HG03139 (cell line): ENCODE results near the gene COL17A1.

Experiments used
- ATAC-seq: cut with Tn5 transposase; IDR thresholded peaks from one replicate; pipeline ENCODE4 v1.9.1; 2021; ENCODE audit not compliant: unreplicated experiment

Gene COL17A1

DNA sequence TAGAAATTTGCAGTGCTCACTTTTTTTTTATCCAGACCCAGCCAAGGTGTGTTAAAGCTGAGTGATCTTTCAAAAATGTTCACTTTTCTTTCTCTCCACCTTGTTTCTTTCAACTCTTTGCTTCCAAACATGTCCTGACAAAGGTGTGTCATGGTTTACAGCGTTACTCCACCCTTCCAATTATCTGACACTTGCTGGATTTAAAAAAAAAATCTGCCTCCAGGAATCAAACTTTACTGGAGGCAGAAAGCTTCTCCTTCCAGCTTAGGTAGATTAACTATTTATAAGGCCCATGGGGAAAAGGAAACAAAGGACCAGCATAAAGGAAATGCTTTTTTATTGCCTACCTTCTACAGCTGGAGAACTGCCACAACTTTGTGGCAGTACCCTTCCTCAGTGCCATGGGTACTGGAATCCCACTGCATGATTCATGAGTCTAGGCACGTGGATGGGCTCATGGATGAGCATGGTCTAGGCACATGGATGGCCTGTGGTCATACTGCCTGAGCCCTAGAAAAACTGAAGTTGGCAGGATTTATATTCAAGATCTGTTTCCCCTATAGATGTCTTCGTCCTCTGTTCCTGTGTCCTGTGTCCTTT is at the start of gene COL17A1:
Gene COL17A1 (minus strand): TSS at position 80 of the 600 bp plus-strand sequence. CDS start 5,207 bp downstream, outside the sequence.
- ATAC-seq: no peak

- no peak for ATAC-seq
These were observed 44.4 kb upstream of the COL17A1 start for GRCh38 chr10:104130041-104130440.

GRCh38 chr10:104128214-104128613 is 42.5 kb upstream of the COL17A1 start:
- ATAC-seq: no peak

- ATAC-seq: no peak
These were observed 41.7 kb upstream of the COL17A1 start for GRCh38 chr10:104127411-104127810.

DNA sequence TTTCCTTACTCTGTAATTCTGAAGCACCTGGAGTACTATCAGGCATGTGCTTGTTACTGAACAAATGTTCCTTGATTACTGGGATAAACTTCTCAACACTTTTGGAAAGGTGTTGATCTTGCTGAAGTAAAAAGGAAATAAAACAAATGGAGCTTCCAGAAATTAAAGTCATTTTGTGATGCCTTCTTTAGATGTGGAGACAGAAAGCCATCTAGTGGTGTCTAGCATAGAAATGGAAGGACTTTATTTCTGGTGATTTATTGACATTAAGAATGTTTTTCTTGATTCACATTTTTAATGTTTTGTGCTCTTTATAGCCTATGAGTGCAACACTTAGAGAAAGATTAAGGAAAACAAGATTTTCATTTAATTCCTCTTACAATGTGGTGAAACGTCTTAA is 37.7 kb upstream of the COL17A1 start:
- ATAC-seq: no peak

DNA sequence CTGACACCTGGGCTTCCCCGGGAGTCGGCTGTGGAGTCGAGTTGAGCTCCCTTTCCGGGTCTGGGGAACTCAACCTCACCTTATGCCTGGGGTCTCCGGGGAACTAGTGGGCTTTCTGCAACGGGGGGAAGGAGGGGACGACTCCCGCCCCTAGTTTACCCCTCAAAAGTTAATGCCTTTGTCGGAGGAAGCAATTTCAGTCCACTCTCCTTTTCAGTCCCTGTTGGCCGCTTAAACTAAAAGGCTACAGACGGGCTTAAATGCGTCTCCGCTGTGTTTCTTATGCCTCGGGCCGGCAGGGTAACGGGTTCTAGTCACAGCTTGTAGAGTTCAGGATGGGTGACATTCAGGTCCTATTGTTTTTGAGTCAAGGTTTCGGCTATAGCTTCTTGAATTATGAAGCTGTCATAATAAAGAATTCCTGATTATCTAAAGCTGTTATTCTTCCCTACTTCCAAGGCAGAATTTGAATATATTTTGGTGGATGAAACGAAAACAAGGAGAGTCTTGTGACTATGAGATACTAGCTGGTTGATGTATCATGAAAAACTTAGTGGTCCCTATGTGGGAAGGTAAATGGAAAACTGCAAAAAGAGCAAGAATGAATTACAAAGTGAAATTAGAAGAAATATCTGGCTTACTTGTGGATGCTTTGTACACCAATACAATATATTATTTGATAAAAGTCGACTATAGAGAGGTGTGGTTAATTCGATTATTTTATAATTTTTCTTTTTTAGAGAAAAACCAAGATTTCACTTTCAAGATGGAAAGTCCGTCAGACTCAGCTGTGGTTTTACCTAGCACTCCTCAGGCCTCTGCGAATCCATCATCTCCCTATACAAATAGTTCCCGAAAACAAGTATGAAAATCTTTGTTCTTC is 36.8 kb upstream of the COL17A1 start:
- no peak for ATAC-seq

GRCh38 chr10:104121485-104122224 is 36.0 kb upstream of the COL17A1 start, which contains the start of gene SFR1:
Gene SFR1, plus strand, starts transcription at chr10:104122171. Its CDS starts 13 bp downstream, at chr10:104122184.
- ATAC-seq: peak; percentile 92

GRCh38 chr10:104120903-104121484 is 35.3 kb upstream of the COL17A1 start:
- peak; percentile 17 for ATAC-seq

DNA sequence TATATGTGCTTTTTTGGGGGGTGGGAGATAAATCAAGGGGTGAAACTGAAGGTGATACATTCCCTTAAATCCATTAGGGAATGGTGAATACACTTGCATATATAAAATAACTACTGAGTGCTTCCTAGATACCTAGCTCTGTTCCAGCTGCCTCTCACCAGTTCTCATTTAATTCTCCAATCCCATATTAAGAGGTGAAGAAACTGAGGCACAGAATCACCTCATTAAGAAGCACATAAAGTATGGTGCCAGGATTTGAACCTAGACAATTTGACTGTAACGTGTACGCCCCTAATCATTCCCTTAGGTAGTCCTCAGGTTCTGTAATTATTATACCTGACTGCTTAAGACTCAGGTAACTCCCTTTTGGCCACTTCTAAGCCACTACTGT is 34.8 kb upstream of the COL17A1 start:
- ATAC-seq: no peak

DNA sequence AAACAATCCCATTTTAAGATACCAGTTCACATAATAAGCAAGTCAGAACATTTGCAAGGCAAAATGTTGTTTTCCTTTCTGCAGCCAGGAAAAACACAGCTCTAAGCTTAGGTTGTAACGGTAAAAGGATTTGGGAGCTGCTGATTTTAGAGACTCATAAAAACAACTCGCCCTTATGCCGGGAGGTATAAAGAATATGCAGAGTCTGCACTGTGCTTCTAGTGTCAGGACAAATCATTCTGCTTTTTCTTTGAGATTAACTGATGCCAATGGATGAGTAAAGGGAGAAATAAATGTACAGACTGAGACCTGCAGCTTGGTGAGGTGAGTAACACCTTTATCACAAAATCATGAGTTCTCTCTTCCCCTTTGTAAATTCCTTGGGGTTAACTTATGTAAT is 34.3 kb upstream of the COL17A1 start:
- ATAC-seq: no peak

DNA sequence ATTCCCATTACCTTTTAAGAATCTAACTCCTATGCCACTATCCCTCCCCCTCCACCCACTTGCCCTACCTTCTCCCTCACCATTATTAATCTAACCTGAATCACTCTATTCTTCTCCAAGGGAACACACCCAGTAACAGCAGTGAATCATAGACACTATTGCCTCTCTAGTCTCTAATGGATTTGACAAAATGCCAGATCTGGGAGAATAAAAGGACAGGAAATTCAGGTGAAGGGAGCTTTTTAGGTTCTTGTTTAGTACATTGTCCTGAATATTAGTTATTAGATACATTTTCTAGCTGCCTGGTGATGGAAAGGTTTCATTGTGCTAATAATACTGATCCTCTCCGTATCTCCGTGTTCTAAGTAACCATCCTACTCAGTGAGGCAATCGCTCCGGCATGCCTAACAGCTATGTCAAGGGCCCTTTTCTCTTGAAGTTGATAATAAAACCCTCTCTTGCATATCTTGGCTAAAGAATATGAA is 32.2 kb upstream of the COL17A1 start:
- ATAC-seq: no peak

GRCh38 chr10:104113376-104113956 is 27.8 kb upstream of the COL17A1 start:
- ATAC-seq: no peak

- peak; percentile 88 for ATAC-seq
These were observed 24.4 kb upstream of the COL17A1 start for GRCh38 chr10:104109908-104110662.

- no peak for ATAC-seq
These were observed 19.2 kb upstream of the COL17A1 start for GRCh38 chr10:104104926-104105325.

DNA sequence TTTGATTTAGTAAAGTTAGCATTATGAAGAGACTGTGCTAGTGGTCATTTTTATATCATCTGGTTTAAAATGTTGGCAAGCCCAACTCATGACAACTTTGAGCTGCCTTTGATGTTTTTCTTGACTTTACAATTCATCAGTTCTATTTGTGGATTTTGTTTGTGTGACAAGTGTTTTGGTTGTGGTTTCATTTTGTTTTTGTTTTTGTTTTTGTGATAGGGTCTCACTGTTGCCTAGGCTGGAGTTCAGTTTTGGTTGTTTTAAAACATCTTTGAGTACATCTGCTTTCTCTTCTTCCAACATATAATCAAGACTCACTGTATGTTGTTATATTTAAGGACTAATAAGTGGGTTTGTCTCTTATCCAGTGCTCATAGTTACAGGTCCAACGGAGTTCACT is 18.7 kb upstream of the COL17A1 start:
- no peak for ATAC-seq

- ATAC-seq: no peak
These were observed 18.3 kb upstream of the COL17A1 start for GRCh38 chr10:104103956-104104355.

- no peak for ATAC-seq
These were observed 16.2 kb upstream of the COL17A1 start for GRCh38 chr10:104101902-104102301.

DNA sequence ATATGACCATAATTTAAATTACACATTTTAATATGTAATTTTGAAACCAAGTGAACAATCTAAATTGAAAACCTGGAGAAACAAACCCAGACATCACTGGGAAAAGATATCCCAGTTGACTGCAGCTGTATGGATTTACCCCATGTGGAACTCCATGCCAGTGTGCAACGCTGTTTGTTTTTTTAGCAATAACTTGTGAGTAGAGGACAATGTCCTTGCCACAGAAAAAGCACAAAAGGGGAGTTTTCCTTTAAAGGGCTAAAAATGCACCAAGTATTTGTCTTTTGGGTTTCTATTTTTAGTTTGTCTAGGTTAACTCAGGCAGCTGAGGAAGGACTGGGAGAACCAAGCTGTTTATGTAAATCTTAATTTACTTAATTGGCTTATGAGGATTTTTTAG is 15.1 kb upstream of the COL17A1 start:
- ATAC-seq: no peak

- ATAC-seq: no peak
These were observed 14.3 kb upstream of the COL17A1 start for GRCh38 chr10:104099941-104100340.

DNA sequence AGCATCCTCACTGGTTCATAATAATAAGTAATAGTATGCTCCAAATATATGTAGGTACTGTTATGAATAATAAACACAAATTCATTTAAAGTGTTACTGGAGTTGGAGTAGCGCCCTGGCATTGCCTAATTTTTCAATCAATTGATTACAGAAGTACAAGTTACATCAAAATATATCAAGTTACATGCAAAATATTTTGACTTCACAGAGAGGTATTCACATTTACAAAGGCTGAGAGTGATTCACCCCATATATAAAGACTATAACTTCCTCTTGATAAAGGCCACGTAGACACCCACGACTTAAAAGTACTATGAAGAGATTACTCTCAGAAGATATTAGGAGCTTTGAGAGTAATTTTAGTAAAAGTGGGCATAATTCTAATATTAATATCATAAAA is 13.6 kb upstream of the COL17A1 start:
- ATAC-seq: no peak
